ENCODE data around the gene PGA5.

The PGA5 gene

GRCh38 chr11:61297746-61298145, 56.8 kb downstream of the PGA5 start:
- DNase-seq = peak; percentile 42

GRCh38 chr11:61298663-61299244, 57.8 kb downstream of the PGA5 start:
- DNase-seq = no peak
